ENCODE results near the gene PDE11A.

Gene PDE11A

GRCh38 chr2:177592945-177593344 lies 479.6 kb downstream of the PDE11A start:
- DNase-seq (ENCODE audit: extremely low read depth, low read depth): no peak

DNA sequence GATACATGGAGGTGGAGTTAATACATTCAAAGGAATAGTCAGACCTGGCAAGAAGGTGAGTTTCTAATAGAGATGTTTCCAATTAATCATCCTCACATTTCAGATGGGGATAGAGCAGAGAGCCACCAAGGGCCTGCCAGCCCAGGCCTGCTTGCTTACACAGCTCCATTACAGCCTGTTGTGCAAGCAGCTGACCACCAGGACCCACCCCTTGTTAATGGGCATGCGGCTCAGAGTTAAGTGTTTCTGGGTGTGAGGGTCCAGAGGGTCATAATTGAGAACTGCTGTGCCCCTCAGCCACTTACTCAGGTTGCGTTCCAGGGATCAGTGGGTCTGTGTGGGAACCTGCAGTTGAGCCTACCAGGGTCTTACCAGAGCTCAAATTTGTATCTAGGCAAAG lies 480.2 kb downstream of the PDE11A start:
- TF ChIP-seq, protein P1, sequence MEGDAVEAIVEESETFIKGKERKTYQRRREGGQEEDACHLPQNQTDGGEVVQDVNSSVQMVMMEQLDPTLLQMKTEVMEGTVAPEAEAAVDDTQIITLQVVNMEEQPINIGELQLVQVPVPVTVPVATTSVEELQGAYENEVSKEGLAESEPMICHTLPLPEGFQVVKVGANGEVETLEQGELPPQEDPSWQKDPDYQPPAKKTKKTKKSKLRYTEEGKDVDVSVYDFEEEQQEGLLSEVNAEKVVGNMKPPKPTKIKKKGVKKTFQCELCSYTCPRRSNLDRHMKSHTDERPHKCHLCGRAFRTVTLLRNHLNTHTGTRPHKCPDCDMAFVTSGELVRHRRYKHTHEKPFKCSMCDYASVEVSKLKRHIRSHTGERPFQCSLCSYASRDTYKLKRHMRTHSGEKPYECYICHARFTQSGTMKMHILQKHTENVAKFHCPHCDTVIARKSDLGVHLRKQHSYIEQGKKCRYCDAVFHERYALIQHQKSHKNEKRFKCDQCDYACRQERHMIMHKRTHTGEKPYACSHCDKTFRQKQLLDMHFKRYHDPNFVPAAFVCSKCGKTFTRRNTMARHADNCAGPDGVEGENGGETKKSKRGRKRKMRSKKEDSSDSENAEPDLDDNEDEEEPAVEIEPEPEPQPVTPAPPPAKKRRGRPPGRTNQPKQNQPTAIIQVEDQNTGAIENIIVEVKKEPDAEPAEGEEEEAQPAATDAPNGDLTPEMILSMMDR (IDR thresholded peaks at IDR 0.05; ENCODE audit: low read depth, low read length): no peak
- no peak for DNase-seq (ENCODE audit: extremely low read depth, low read depth)

More at GRCh38 chr2:177592945-177593344, 479.6 kb downstream of the PDE11A start:
- TF ChIP-seq, protein P1 (IDR thresholded peaks at IDR 0.05; ENCODE audit: low read depth, low read length): no peak

- DNase-seq (ENCODE audit: extremely low read depth, low read depth): no peak
- TF ChIP-seq, protein P1 (IDR thresholded peaks at IDR 0.05; ENCODE audit: low read depth, low read length): no peak
Measured at GRCh38 chr2:177589186-177589585, 483.4 kb downstream of the PDE11A start.

DNA sequence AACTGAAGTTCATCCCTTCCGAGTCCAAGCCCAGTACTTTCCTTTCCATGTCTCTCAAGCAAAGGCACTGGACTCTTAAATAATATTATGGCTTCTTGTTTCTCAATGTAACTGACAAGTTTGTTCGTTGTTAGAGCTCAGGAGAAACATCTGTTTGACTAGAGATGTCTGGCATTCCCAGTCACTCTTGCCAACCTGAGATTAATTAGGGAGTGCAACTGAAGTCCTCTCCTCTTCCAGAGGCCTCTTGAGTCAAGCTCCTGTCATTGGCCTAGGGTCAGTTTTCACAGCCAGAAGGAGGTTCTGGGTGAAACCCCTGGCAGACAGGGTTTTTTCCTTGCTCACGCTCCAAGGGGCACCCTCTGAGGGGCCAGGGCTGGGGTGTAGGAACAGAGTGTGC lies 483.9 kb downstream of the PDE11A start:
- TF ChIP-seq, protein P1 (IDR thresholded peaks at IDR 0.05; ENCODE audit: low read depth, low read length): no peak
- no peak for DNase-seq (ENCODE audit: extremely low read depth, low read depth)

GRCh38 chr2:177587371-177587770 lies 485.2 kb downstream of the PDE11A start:
- TF ChIP-seq, protein P1 (IDR thresholded peaks at IDR 0.05; ENCODE audit: low read depth, low read length): no peak
- DNase-seq (ENCODE audit: extremely low read depth, low read depth): no peak

- no peak for DNase-seq (ENCODE audit: extremely low read depth, low read depth)
- TF ChIP-seq, protein P1 (IDR thresholded peaks at IDR 0.05; ENCODE audit: low read depth, low read length): no peak
Measured at GRCh38 chr2:177586154-177586553, 486.4 kb downstream of the PDE11A start.

- DNase-seq (ENCODE audit: extremely low read depth, low read depth): no peak
- TF ChIP-seq, protein P1 (IDR thresholded peaks at IDR 0.05; ENCODE audit: low read depth, low read length): no peak
Measured at GRCh38 chr2:177585234-177585863, 487.2 kb downstream of the PDE11A start.

All from AG09319 (cell line).